Thyroid gland (tissue), 4 donors: ENCODE data around the gene ADAM12. TPM values are rescaled to one million over a fixed set of nuclear protein-coding genes. Genes with fewer than 3 reads are reported as not detected.

ENCODE experiments used
- DNase-seq, 2 donors: peaks; one replicate each; pipeline ENCODE4 v3.0.0-alpha.2; 2019
- H3K27ac ChIP-seq, 3 donors: fragments of 200-600 bp; sonication (generic); 1 replicate in 2 of 3; 2 replicates in 1 of 3; pipeline ENCODE4 v1.5.1; 2016 to 2019; ENCODE audit warnings: mild to moderate bottlenecking in 1 of 3, moderate library complexity in 1 of 3
- H3K27me3 ChIP-seq: fragments of 200-600 bp; sonication (generic); one replicate; pipeline ENCODE4 v1.5.1; 2019
- H3K36me3 ChIP-seq, 2 donors: fragments of 200-600 bp; sonication (generic); one replicate each; pipeline ENCODE4 v1.5.1; 2016 to 2019
- H3K4me1 ChIP-seq, 2 donors: fragments of 200-600 bp; sonication (generic); one replicate each; pipeline ENCODE4 v1.5.1; 2017 to 2019
- H3K4me3 ChIP-seq, 3 donors: fragments of 200-600 bp; sonication (generic); replicated peaks in 1 of 3; 1 replicate in 2 of 3; 2 replicates in 1 of 3; pipeline ENCODE4 v1.5.1; 2016; ENCODE audit warnings: mild to moderate bottlenecking in 1 of 3
- H3K9me3 ChIP-seq: fragments of 200-600 bp; sonication (generic); one replicate; pipeline ENCODE4 v1.5.1; 2017
- CTCF ChIP-seq, 6 experiments: fragments of 200-600 bp in 3 of 6; fragments of 450-650 bp in 3 of 6; sonication (generic) in 3 of 6; IDR thresholded peaks; one replicate each; pipeline ENCODE4 v1.5.1; 2016 to 2019; ENCODE audit warnings: antibody characterized with exemption in 6 of 6, mild to moderate bottlenecking in 2 of 6, inconsistent platforms in 1 of 6, moderate library complexity in 1 of 6
- POLR2A ChIP-seq, 2 donors: fragments of 450-650 bp; IDR thresholded peaks; one replicate each; pipeline ENCODE4 v1.6.1; 2017; ENCODE audit warnings: antibody characterized with exemption in 2 of 2, mild to moderate bottlenecking in 2 of 2, moderate library complexity in 1 of 2
- WGBS, 2 donors: methylation state at CpG; one replicate each; pipeline ENCODE4 v1.1.5; 2017; 5-methylcytosine and 5-hydroxymethylcytosine counted together
- intact Hi-C: fragments of 100-400 bp; cut with DNase I; formaldehyde crosslinking; loops from one replicate; pipeline ENCODE4 v1.15.1; 2023
- total RNA-seq, 4 donors: library from RNA; depleted of rRNA; stranded (reverse); fragments of >200 nt; gene quantifications; one replicate each; pipeline ENCODE4 v1.2.3, GENCODE V29; 2016

ADAM12 gene
- total RNA-seq, 4 donors from 2014 or later, result 0.20 to 0.94 (median 0.63) TPM

- TF ChIP-seq POLR2A (IDR thresholded peaks at IDR 0.05), result no peak
- no peak for TF ChIP-seq CTCF (IDR thresholded peaks at IDR 0.05)
Measured at GRCh38 chr10:126022841-126023240, 365.4 kb downstream of the ADAM12 start.

GRCh38 chr10:126021833-126022500 is 366.3 kb downstream of the ADAM12 start:
- Histone ChIP-seq H3K4me1 (no peaks in the 10 kb centered on the region), H3K4me3 (no peak overlapping the region), H3K27ac (no peak overlapping the region), H3K9me3 (no peaks in the 10 kb centered on the region), H3K27me3 (no peaks in the 10 kb centered on the region), H3K36me3 (no peaks in the 10 kb centered on the region)
- intact Hi-C loops, result no loop called here
- TF ChIP-seq CTCF (IDR thresholded peaks at IDR 0.05) (no peak), POLR2A (IDR thresholded peaks at IDR 0.05) (no peak)
- WGBS, 2 donors, result 94% methylated on average over 5 of the region's 5 CpGs
- no peak for DNase-seq

More at GRCh38 chr10:126022841-126023240, 365.4 kb downstream of the ADAM12 start:
- DNase-seq, result no peak
- 94 to 97% methylated on average over 5 of the region's 5 CpGs for WGBS, 2 donors
- H3K27ac ChIP-seq, result no peak overlapping the region
- intact Hi-C loops, result no loop called here
- no peak overlapping the region for H3K4me3 ChIP-seq
- H3K27me3 ChIP-seq, result no peaks in the 10 kb centered on the region
- H3K36me3 ChIP-seq, result no peaks in the 10 kb centered on the region
- no peaks in the 10 kb centered on the region for H3K9me3 ChIP-seq
- H3K4me1 ChIP-seq, result no peaks in the 10 kb centered on the region

GRCh38 chr10:126017961-126018560 is 370.2 kb downstream of the ADAM12 start:
- no peaks in the 10 kb centered on the region for H3K27me3 ChIP-seq
- DNase-seq, result no peak
- H3K4me1 ChIP-seq, result no peaks in the 10 kb centered on the region
- no peak overlapping the region for H3K4me3 ChIP-seq
- intact Hi-C loops, result no loop called here
- TF ChIP-seq CTCF (IDR thresholded peaks at IDR 0.05) (no peak), POLR2A (IDR thresholded peaks at IDR 0.05) (no peak)
- H3K36me3 ChIP-seq, result no peaks in the 10 kb centered on the region
- 67 to 70% methylated on average over 2 of the region's 2 CpGs for WGBS, 2 donors
- H3K9me3 ChIP-seq, result no peaks in the 10 kb centered on the region
- H3K27ac ChIP-seq, result no peak overlapping the region

GRCh38 chr10:126016882-126017281 is 371.4 kb downstream of the ADAM12 start:
- WGBS, 2 donors, result 96 to 97% methylated on average over 3 of the region's 3 CpGs
- no peak overlapping the region for H3K27ac ChIP-seq
- H3K36me3 ChIP-seq, result no peaks in the 10 kb centered on the region
- H3K4me3 ChIP-seq, result no peak overlapping the region
- no peaks in the 10 kb centered on the region for H3K4me1 ChIP-seq
- no peaks in the 10 kb centered on the region for H3K9me3 ChIP-seq
- no peak for TF ChIP-seq CTCF (IDR thresholded peaks at IDR 0.05)
- no peak for TF ChIP-seq POLR2A (IDR thresholded peaks at IDR 0.05)
- DNase-seq, result no peak
- H3K27me3 ChIP-seq, result no peaks in the 10 kb centered on the region
- intact Hi-C loops, result no loop called here

GRCh38 chr10:126016156-126016805 is 372.0 kb downstream of the ADAM12 start:
- 91 to 93% methylated on average over 4 of the region's 4 CpGs for WGBS, 2 donors
- TF ChIP-seq POLR2A (IDR thresholded peaks at IDR 0.05), result no peak
- no peak for DNase-seq
- no peaks in the 10 kb centered on the region for H3K4me1 ChIP-seq
- no peaks in the 10 kb centered on the region for H3K27me3 ChIP-seq
- intact Hi-C loops, result no loop called here
- H3K27ac ChIP-seq, result no peak overlapping the region
- H3K36me3 ChIP-seq, result no peaks in the 10 kb centered on the region
- H3K9me3 ChIP-seq, result no peaks in the 10 kb centered on the region
- no peak overlapping the region for H3K4me3 ChIP-seq
